HepG2 (cell line): Measurements from ENCODE around the gene TSPAN5. TPM values are rescaled to one million over a fixed set of nuclear protein-coding genes. Genes with fewer than 3 reads are reported as not detected.

Experiments
- ARID2 ChIP-seq: sonication (generic); formaldehyde crosslinking; IDR thresholded peaks from 2 replicates; pipeline ENCODE4 v1.8.1; 2022; ENCODE audit warnings: mild to moderate bottlenecking, missing genetic modification reagents, borderline replicate concordance
- ATF5 ChIP-seq: sonication (generic); formaldehyde crosslinking; IDR thresholded peaks from 2 replicates; pipeline ENCODE4 v1.4.0; 2020; ENCODE audit warnings: mild to moderate bottlenecking, low read depth, missing genetic modification reagents
- CREM ChIP-seq, 2 experiments: sonication (generic) in 1 of 2; formaldehyde crosslinking in 1 of 2; IDR thresholded peaks; 2 replicates each; pipeline versions ENCODE4 v1.4.0 to v1.6.1; 2016 to 2020; ENCODE audit warnings: antibody characterized with exemption in 1 of 2, mild to moderate bottlenecking in 1 of 2, missing genetic modification reagents in 1 of 2
- FOSL2 ChIP-seq: sonication (generic); formaldehyde crosslinking; IDR thresholded peaks from 2 replicates; pipeline ENCODE4 v1.4.0; 2020; ENCODE audit warnings: missing genetic modification reagents
- FOXA3 ChIP-seq: IDR thresholded peaks from 2 replicates; pipeline ENCODE4 v1.6.1; 2016; ENCODE audit warnings: missing genetic modification reagents, missing compliant biosample characterization
- FOXJ3 ChIP-seq: sonication (generic); formaldehyde crosslinking; IDR thresholded peaks from 2 replicates; pipeline ENCODE4 v1.4.0; 2020; ENCODE audit warnings: missing genetic modification reagents, mild to moderate bottlenecking, borderline replicate concordance
- FOXK2 ChIP-seq: fragments of 450-650 bp; IDR thresholded peaks from 2 replicates; pipeline ENCODE4 v1.6.1; 2016
- FOXP1 ChIP-seq, 2 experiments: fragments of 450-650 bp in 1 of 2; IDR thresholded peaks; 2 replicates each; pipeline ENCODE4 v1.6.1; 2017 to 2018; ENCODE audit warnings: antibody characterized with exemption in 1 of 2
- GATAD2A ChIP-seq: IDR thresholded peaks from 2 replicates; pipeline ENCODE4 v1.6.1; 2016
- HHEX ChIP-seq: IDR thresholded peaks from 2 replicates; pipeline ENCODE4 v1.6.1; 2016; ENCODE audit warnings: control low read depth
- JDP2 ChIP-seq: sonication (generic); formaldehyde crosslinking; IDR thresholded peaks from 2 replicates; pipeline ENCODE4 v1.8.1; 2022; ENCODE audit warnings: missing genetic modification reagents, borderline replicate concordance
- MAFK ChIP-seq, 2 experiments: IDR thresholded peaks in 1 of 2; conservative IDR thresholded peaks in 1 of 2; 2 replicates each; pipeline ENCODE4 v1.6.1; 2011; ENCODE audit warnings: improper control_type of control experiment in 2 of 2, low read length in 2 of 2
- NCOA1 ChIP-seq: sonication (generic); formaldehyde crosslinking; IDR thresholded peaks from 2 replicates; pipeline ENCODE4 v1.9.0; 2021; ENCODE audit warnings: missing genetic modification reagents
- NCOA2 ChIP-seq: sonication (generic); formaldehyde crosslinking; IDR thresholded peaks from 2 replicates; pipeline ENCODE4 v1.8.0; 2022; ENCODE audit warnings: inconsistent platforms
- NFATC3 ChIP-seq: sonication (generic); formaldehyde crosslinking; IDR thresholded peaks from 2 replicates; pipeline ENCODE4 v1.5.1; 2020; ENCODE audit warnings: mild to moderate bottlenecking, missing genetic modification reagents
- NR2F1 ChIP-seq, 2 experiments: fragments of 450-650 bp in 1 of 2; formaldehyde crosslinking in 1 of 2; IDR thresholded peaks; 2 replicates each; pipeline versions ENCODE4 v1.5.0 to v1.6.1; 2016 to 2020; ENCODE audit warnings: mild to moderate bottlenecking in 1 of 2, missing compliant biosample characterization in 1 of 2, missing genetic modification reagents in 1 of 2, moderate library complexity in 1 of 2
- RARA ChIP-seq: IDR thresholded peaks from 2 replicates; pipeline ENCODE4 v1.6.1; 2016; ENCODE audit warnings: missing genetic modification reagents, missing compliant biosample characterization
- RCOR2 ChIP-seq: IDR thresholded peaks from 2 replicates; pipeline ENCODE4 v1.6.1; 2016; ENCODE audit warnings: missing biosample characterization, missing genetic modification reagents
- SIN3B ChIP-seq: fragments of 150-350 bp; IDR thresholded peaks from 2 replicates; pipeline ENCODE4 v1.6.1; 2014; ENCODE audit warnings: low read length
- SIX1 ChIP-seq: sonication (generic); formaldehyde crosslinking; IDR thresholded peaks from 2 replicates; pipeline ENCODE4 v1.4.0; 2020; ENCODE audit warnings: missing genetic modification reagents, borderline replicate concordance
- SOX13 ChIP-seq, 3 experiments: fragments of 450-650 bp in 1 of 3; sonication (generic) in 1 of 3; formaldehyde crosslinking in 1 of 3; IDR thresholded peaks in 2 of 3; conservative IDR thresholded peaks in 1 of 3; 2 replicates each; pipeline versions ENCODE4 v1.5.0 to v1.6.1; 2016 to 2020; ENCODE audit warnings: antibody characterized with exemption in 1 of 3, mild to moderate bottlenecking in 1 of 3, missing compliant biosample characterization in 1 of 3, missing genetic modification reagents in 1 of 3, moderate library complexity in 1 of 3
- SOX6 ChIP-seq, 2 experiments: fragments of 450-650 bp in 1 of 2; sonication (generic) in 1 of 2; formaldehyde crosslinking in 1 of 2; IDR thresholded peaks; 2 replicates each; pipeline versions ENCODE4 v1.4.0 to v1.6.1; 2017 to 2020; ENCODE audit warnings: antibody characterized with exemption in 1 of 2, mild to moderate bottlenecking in 1 of 2, missing genetic modification reagents in 1 of 2
- TEAD3 ChIP-seq: optimal IDR thresholded peaks from 2 replicates; pipeline ENCODE3; 2016; ENCODE audit warnings: borderline replicate concordance
- XRCC5 ChIP-seq: fragments of 200-400 bp; formaldehyde crosslinking; optimal IDR thresholded peaks from 2 replicates; pipeline ENCODE3; 2017; ENCODE audit warnings: mild to moderate bottlenecking, low read length
- ZBTB21 ChIP-seq: sonication (generic); formaldehyde crosslinking; IDR thresholded peaks from 2 replicates; pipeline ENCODE4 v1.4.0; 2020; ENCODE audit warnings: missing genetic modification reagents
- ZFP36L1 ChIP-seq: sonication (generic); formaldehyde crosslinking; IDR thresholded peaks from 2 replicates; pipeline ENCODE4 v1.8.0; 2022; ENCODE audit warnings: mild to moderate bottlenecking, missing genetic modification reagents, moderate library complexity
- ZNF362 ChIP-seq: sonication (generic); formaldehyde crosslinking; IDR thresholded peaks from 2 replicates; pipeline ENCODE4 v1.4.0; 2020; ENCODE audit warnings: missing genetic modification reagents, mild to moderate bottlenecking, borderline replicate concordance
- ZNF468 ChIP-seq: sonication (generic); formaldehyde crosslinking; IDR thresholded peaks from 2 replicates; pipeline ENCODE4 v1.8.0; 2022; ENCODE audit warnings: mild to moderate bottlenecking, moderate library complexity, missing genetic modification reagents
- ZNF672 ChIP-seq: sonication (generic); formaldehyde crosslinking; IDR thresholded peaks from 2 replicates; pipeline ENCODE4 v1.8.1; 2022; ENCODE audit warnings: missing genetic modification reagents
- ZNF713 ChIP-seq: sonication (generic); formaldehyde crosslinking; IDR thresholded peaks from 2 replicates; pipeline ENCODE4 v1.4.0; 2020; ENCODE audit warnings: mild to moderate bottlenecking, missing genetic modification reagents
- ZNF772 ChIP-seq: sonication (generic); formaldehyde crosslinking; IDR thresholded peaks from 2 replicates; pipeline ENCODE4 v1.5.0; 2020; ENCODE audit warnings: mild to moderate bottlenecking, missing genetic modification reagents
- ZNF83 ChIP-seq: sonication (generic); formaldehyde crosslinking; IDR thresholded peaks from 2 replicates; pipeline ENCODE4 v1.4.0; 2020; ENCODE audit warnings: missing genetic modification reagents, mild to moderate bottlenecking, borderline replicate concordance
- polyA plus RNA-seq, 8 experiments: library from polyadenylated mRNA; depleted of rRNA in 3 of 8; stranded (reverse) in 7 of 8; unstranded in 1 of 8; fragments of >200 nt; fragmentation: Illumina TruSeq in 4 of 8; extraction: Trizol in 4 of 8; gene quantifications; 2 replicates each; pipeline versions ENCODE4 v1.2.1 to v1.2.3, GENCODE V29; 2011 to 2016; ENCODE audit warnings: low read depth in 4 of 8, missing spikeins in 1 of 8, mixed read lengths in 1 of 8; ENCODE audit not compliant: insufficient read depth in 1 of 8
- total RNA-seq, 5 experiments: library from RNA; depleted of rRNA; stranded (reverse); fragments of >200 nt; fragmentation: Illumina TruSeq; extraction: Trizol; gene quantifications; 2 replicates each; pipeline ENCODE4 v1.2.3, GENCODE V29; 2016; ENCODE audit warnings: low read depth in 1 of 5

Gene TSPAN5
- total and polyA plus RNA-seq, 2 of the 13 experiments (the other 11 are each of a cell fraction or from before 2014, with no cell fraction given) = 0.20 to 0.53 TPM

- TF ChIP-seq FOXJ3 (CRISPR knock-in tag) (0 out of 2 replicates have a peak, but pooled peaks have one; percentile 54), FOSL2 (CRISPR knock-in tag) (peak; percentile 76; the same call in 1 of the 2 replicates), JDP2 (CRISPR knock-in tag) (no peak), ZNF672 (CRISPR knock-in tag) (no peak), ZNF468 (CRISPR knock-in tag) (no peak), FOXA3 (CRISPR knock-in tag) (peak; percentile 93), HHEX (CRISPR knock-in tag) (peak; percentile 98), ARID2 (CRISPR knock-in tag) (no peak), NCOA1 (CRISPR knock-in tag) (no peak), XRCC5 (no peak), GATAD2A (peak; percentile 77), ATF5 (CRISPR knock-in tag) (no peak), ZNF713 (CRISPR knock-in tag) (no peak), ZNF772 (CRISPR knock-in tag) (no peak), ZNF83 (CRISPR knock-in tag) (no peak), RCOR2 (CRISPR knock-in tag) (no peak), FOXP1 (IDR thresholded peaks at IDR 0.05) (no peak), FOXP1 (CRISPR knock-in tag; IDR thresholded peaks at IDR 0.05) (peak; percentile 89), ZNF362 (no peak), SOX13 (IDR thresholded peaks at IDR 0.05) (no peak), SOX13 (CRISPR knock-in tag; conservative IDR thresholded peaks at IDR 0.05 in 1 of 2, IDR thresholded peaks at IDR 0.05 in 1 of 2) (peak in 1 of 2 experiments; percentile 61; a peak in 1 of 4 replicates), SOX6 (IDR thresholded peaks at IDR 0.05) (no peak), SOX6 (CRISPR knock-in tag; IDR thresholded peaks at IDR 0.05) (peak; percentile 34; the same call in 1 of the 2 replicates), RARA (CRISPR knock-in tag) (peak; percentile 54; the same call in 1 of the 2 replicates), FOXK2 (no peak), ZFP36L1 (CRISPR knock-in tag) (no peak), MAFK (conservative IDR thresholded peaks at IDR 0.05 in 1 of 2, IDR thresholded peaks at IDR 0.05 in 1 of 2; ENCODE audit: low read length in 2 of 2) (peak in 1 of 2 experiments; percentile 29; a peak in 1 of 4 replicates), NFATC3 (CRISPR knock-in tag) (no peak), SIN3B (no peak), ZBTB21 (CRISPR knock-in tag) (no peak), NCOA2 (CRISPR knock-in tag) (peak; percentile 37; the same call in 1 of the 2 replicates), CREM (IDR thresholded peaks at IDR 0.05) (peak; percentile 49; the same call in 1 of the 2 replicates), CREM (CRISPR knock-in tag; IDR thresholded peaks at IDR 0.05) (no peak), SIX1 (CRISPR knock-in tag) (0 out of 2 replicates have a peak, but pooled peaks have one; percentile 29), NR2F1 (CRISPR knock-in tag; IDR thresholded peaks at IDR 0.05) (peak in 1 of 2 experiments; percentile 63; a peak in 2 of 4 replicates), TEAD3 (CRISPR knock-in tag) (peak; percentile 41)
Observed at GRCh38 chr4:98584265-98584664, 74.1 kb downstream of the TSPAN5 start (continued).
